ENCODE data around the gene GNAT3. TPM values are rescaled to one million over a fixed set of nuclear protein-coding genes. Genes with fewer than 3 reads are reported as not detected.

The GNAT3 gene
- total RNA-seq, 1 experiment from 2014 or later, result not detected

DNA sequence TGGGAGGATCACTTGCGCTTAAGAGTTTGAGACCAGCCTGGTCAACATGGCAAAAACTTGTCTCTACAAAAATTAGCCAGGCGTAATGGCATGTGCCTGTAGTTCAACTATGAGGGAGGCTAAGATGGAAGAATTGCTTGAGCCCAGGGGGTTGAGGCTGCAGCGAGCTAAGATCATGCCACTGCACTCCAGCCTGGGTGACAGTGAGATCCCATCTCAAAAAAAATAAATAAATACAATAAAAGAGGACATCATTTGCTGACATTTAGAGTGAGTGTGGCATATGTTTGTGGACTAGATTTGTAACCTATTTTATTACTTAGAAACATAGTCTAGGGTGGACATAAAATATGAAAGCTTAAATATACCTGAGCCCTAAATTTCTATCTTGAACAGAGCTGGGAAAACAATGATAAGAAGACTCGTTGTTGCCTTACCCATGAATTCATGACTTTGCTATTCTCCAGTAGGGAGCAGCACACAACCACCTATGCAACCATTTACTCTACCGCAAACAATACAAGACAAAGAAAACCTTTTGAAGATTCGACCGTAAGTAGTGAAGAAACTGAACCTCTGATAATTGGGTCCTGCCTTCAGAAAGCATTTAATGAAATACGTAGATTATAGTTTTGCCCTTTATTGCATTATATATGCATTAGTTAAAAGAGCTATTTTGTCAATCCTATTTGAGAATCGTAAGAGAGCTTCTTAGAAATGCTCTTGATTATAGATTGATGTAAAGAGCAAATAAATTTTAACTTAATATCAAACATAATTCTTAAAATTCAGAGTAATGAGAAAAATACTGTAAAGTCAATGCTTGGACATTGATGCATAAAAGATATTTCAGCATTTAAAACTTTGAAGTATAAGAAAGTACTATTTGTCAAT, 83.5 kb downstream of the GNAT3 start:
- Mint-ChIP-seq H3K4me3 (ENCODE audit: low read depth, unreplicated experiment) (no peak overlapping the region), H3K27ac (ENCODE audit: unreplicated experiment) (no peak overlapping the region), H3K4me1 (ENCODE audit: low read depth, unreplicated experiment) (no peaks in the 10 kb centered on the region), H3K9me3 (ENCODE audit: low read depth, unreplicated experiment) (no peaks in the 10 kb centered on the region), H3K36me3 (ENCODE audit: insufficient read depth, unreplicated experiment) (no peaks in the 10 kb centered on the region), H3K27me3 (ENCODE audit: unreplicated experiment) (no peaks in the 10 kb centered on the region)
- CTCF ChIA-PET, result interaction anchor here (0.7 to 0.8 kb wide), 3 partner anchors 18 to 305 kb away, joined by 3 to 13 read pairs (median 3); no protein-coding TSS in a partner anchor
- TF ChIP-seq, protein P1, sequence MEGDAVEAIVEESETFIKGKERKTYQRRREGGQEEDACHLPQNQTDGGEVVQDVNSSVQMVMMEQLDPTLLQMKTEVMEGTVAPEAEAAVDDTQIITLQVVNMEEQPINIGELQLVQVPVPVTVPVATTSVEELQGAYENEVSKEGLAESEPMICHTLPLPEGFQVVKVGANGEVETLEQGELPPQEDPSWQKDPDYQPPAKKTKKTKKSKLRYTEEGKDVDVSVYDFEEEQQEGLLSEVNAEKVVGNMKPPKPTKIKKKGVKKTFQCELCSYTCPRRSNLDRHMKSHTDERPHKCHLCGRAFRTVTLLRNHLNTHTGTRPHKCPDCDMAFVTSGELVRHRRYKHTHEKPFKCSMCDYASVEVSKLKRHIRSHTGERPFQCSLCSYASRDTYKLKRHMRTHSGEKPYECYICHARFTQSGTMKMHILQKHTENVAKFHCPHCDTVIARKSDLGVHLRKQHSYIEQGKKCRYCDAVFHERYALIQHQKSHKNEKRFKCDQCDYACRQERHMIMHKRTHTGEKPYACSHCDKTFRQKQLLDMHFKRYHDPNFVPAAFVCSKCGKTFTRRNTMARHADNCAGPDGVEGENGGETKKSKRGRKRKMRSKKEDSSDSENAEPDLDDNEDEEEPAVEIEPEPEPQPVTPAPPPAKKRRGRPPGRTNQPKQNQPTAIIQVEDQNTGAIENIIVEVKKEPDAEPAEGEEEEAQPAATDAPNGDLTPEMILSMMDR (IDR thresholded peaks at IDR 0.05; ENCODE audit: unreplicated experiment), result peak; percentile 32
- intact Hi-C loops (cut with micrococcal nuclease; ENCODE audit: unreplicated experiment), result loop anchor here (1.0 kb wide), 2 partner anchors 25 to 231 kb away; no protein-coding TSS in a partner anchor
- peak; percentile 13 for DNase-seq
- no TSS peak for BruUV-seq (replicated peaks)

DNA sequence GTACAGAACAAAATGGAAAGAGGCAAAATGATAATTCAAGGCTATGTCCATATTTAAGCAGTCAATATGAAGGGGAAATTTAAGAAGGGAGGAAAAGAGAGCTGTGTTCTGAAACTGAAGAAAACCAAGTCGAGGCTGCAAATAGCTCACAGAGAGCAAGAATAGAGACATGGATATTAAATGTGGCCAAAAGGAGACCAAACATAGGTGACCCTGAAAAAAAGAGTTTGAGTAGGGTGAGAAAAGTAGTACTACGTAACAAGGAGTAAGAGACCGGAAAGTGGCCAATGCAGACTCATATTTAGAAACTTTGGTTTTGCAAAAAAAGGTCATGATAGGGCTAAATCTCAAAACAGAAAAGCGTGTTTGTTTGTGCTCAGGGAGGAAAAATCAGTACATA, 84.6 kb downstream of the GNAT3 start:
- Mint-ChIP-seq H3K4me3 (ENCODE audit: low read depth, unreplicated experiment) (no peak overlapping the region), H3K27ac (ENCODE audit: unreplicated experiment) (no peak overlapping the region), H3K36me3 (ENCODE audit: insufficient read depth, unreplicated experiment) (no peaks in the 10 kb centered on the region), H3K9me3 (ENCODE audit: low read depth, unreplicated experiment) (no peaks in the 10 kb centered on the region), H3K27me3 (ENCODE audit: unreplicated experiment) (no peaks in the 10 kb centered on the region), H3K4me1 (ENCODE audit: low read depth, unreplicated experiment) (no peaks in the 10 kb centered on the region)
- no TSS peak for BruUV-seq (replicated peaks)
- intact Hi-C loops (cut with micrococcal nuclease; ENCODE audit: unreplicated experiment), result no loop called here
- no peak for DNase-seq
- CTCF ChIA-PET, result no interaction called here
- TF ChIP-seq, protein P1 (IDR thresholded peaks at IDR 0.05; ENCODE audit: unreplicated experiment), result no peak

DNA sequence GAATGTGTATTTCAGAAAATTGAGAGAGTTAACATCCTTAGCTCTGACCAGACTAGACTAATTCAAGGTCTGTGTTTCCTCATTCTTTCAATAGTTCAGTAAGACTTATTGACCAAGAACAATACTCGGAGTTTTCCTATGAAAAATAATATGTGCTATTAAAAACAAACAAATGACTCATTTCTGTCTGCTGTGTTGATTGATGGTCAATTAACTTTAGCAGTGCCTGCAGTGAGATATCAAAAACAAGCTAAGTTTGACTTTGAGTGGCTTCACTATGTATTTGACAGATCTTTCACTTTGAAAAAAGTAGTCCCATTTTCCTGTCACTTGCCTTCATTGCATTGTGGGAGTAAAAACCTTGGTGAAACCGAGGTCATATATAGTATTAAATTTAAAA, 91.0 kb downstream of the GNAT3 start:
- TF ChIP-seq, protein P1 (IDR thresholded peaks at IDR 0.05; ENCODE audit: unreplicated experiment), result no peak
- peak overlapping the region; percentile 22 for H3K27ac Mint-ChIP-seq (ENCODE audit: unreplicated experiment)
- no TSS peak for BruUV-seq (replicated peaks)
- H3K9me3 Mint-ChIP-seq (ENCODE audit: low read depth, unreplicated experiment), result no peaks in the 10 kb centered on the region
- no peaks in the 10 kb centered on the region for H3K27me3 Mint-ChIP-seq (ENCODE audit: unreplicated experiment)
- intact Hi-C loops (cut with micrococcal nuclease; ENCODE audit: unreplicated experiment), result no loop called here
- H3K4me3 Mint-ChIP-seq (ENCODE audit: low read depth, unreplicated experiment), result no peak overlapping the region
- DNase-seq, result no peak
- no peaks in the 10 kb centered on the region for H3K36me3 Mint-ChIP-seq (ENCODE audit: insufficient read depth, unreplicated experiment)
- CTCF ChIA-PET, result interaction anchor here (0.8 kb wide), 1 partner anchor 287 kb away, joined by 3 read pairs; the partner anchor contains the start of gene GNAI1
- H3K4me1 Mint-ChIP-seq (ENCODE audit: low read depth, unreplicated experiment), result no peaks in the 10 kb centered on the region

DNA sequence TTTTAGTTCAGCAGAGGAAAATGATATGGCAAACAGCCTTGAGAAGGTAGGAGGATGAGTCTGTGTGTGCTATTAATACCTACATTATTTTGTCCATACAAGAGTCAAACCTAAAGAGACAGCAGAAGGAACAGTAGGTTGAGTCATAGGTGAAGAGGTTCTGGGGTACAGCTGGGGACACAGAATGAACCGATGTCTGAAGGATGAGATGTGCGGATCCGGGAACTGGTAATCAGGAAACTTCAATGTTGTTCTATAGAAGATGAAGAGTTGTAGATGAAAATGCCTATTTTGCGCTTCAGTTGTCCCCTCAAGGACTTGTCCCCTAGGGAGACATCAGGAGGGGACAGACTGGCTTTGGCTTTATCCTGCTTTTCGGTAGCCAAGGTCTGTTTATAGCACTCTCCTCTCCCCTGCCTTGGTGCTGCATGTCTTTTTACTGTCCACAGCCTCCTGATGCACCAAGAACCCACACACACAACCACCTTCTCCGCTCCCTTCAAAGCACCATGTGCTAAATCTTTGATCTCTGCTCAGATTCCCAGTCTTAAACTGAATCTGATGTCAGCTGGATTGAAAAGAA, 94.6 kb downstream of the GNAT3 start:
- TF ChIP-seq, protein P1 (IDR thresholded peaks at IDR 0.05; ENCODE audit: unreplicated experiment), result no peak
- BruUV-seq (replicated peaks), result no TSS peak
- Mint-ChIP-seq H3K27me3 (ENCODE audit: unreplicated experiment) (no peaks in the 10 kb centered on the region), H3K36me3 (ENCODE audit: insufficient read depth, unreplicated experiment) (no peaks in the 10 kb centered on the region), H3K9me3 (ENCODE audit: low read depth, unreplicated experiment) (no peaks in the 10 kb centered on the region), H3K4me3 (ENCODE audit: low read depth, unreplicated experiment) (no peak overlapping the region), H3K27ac (ENCODE audit: unreplicated experiment) (no peak overlapping the region), H3K4me1 (ENCODE audit: low read depth, unreplicated experiment) (no peaks in the 10 kb centered on the region)
- intact Hi-C loops (cut with micrococcal nuclease; ENCODE audit: unreplicated experiment), result no loop called here
- DNase-seq, result no peak
- CTCF ChIA-PET, result no interaction called here
